GM23338 (cell line): ENCODE results near the gene MLX. TPM values are rescaled to one million over a fixed set of nuclear protein-coding genes. Genes with fewer than 3 reads are reported as not detected.

ENCODE experiments used
- ATAC-seq: fragments of 200-7000 bp; cut with Tn5 transposase; 3 replicates; pipeline ENCODE4 v1.9.1; 2020
- DNase-seq: peaks from one replicate; pipeline ENCODE4 v3.0.0-alpha.2; 2015; ENCODE audit warnings: low spot score
- H2AFZ ChIP-seq: fragments of 200-600 bp; sonication (generic); 2 replicates; pipeline ENCODE4 v1.8.0; 2016; ENCODE audit warnings: antibody characterized with exemption, mild to moderate bottlenecking, moderate library complexity
- H3F3A ChIP-seq: fragments of 200-600 bp; sonication (generic); replicated peaks from 2 replicates; pipeline ENCODE4 v1.8.0; 2017; ENCODE audit warnings: antibody characterized with exemption, mixed run types, low read depth
- H3K27ac ChIP-seq: fragments of 200-600 bp; sonication (generic); 2 replicates; pipeline ENCODE4 v1.6.1; 2016; ENCODE audit warnings: low read depth
- H3K27me3 ChIP-seq: fragments of 200-600 bp; sonication (generic); 2 replicates; pipeline ENCODE4 v1.8.0; 2016; ENCODE audit warnings: mild to moderate bottlenecking, mixed run types, moderate library complexity; ENCODE audit not compliant: insufficient read depth
- H3K36me3 ChIP-seq: fragments of 200-600 bp; sonication (generic); 2 replicates; pipeline ENCODE4 v1.8.0; 2016; ENCODE audit warnings: mild to moderate bottlenecking; ENCODE audit not compliant: insufficient read depth
- H3K4me1 ChIP-seq: fragments of 200-600 bp; sonication (generic); 2 replicates; pipeline ENCODE4 v1.8.0; 2016; ENCODE audit warnings: mild to moderate bottlenecking, moderate library complexity; ENCODE audit not compliant: insufficient read depth
- H3K4me2 ChIP-seq: fragments of 200-600 bp; sonication (generic); 2 replicates; pipeline ENCODE4 v1.7.1; 2017; ENCODE audit warnings: mixed run types
- H3K4me3 ChIP-seq: fragments of 200-600 bp; sonication (generic); 2 replicates; pipeline ENCODE4 v1.6.1; 2016; ENCODE audit warnings: mixed run types
- H3K79me2 ChIP-seq: fragments of 200-600 bp; sonication (generic); replicated peaks from 2 replicates; pipeline ENCODE4 v1.8.0; 2017; ENCODE audit warnings: mild to moderate bottlenecking; ENCODE audit not compliant: insufficient read depth
- H3K9me2 ChIP-seq: fragments of 200-600 bp; sonication (generic); 2 replicates; pipeline ENCODE4 v1.8.0; 2017; ENCODE audit not compliant: insufficient read depth
- H4K20me1 ChIP-seq: fragments of 200-600 bp; sonication (generic); replicated peaks from 2 replicates; pipeline ENCODE4 v1.8.0; 2017; ENCODE audit warnings: mild to moderate bottlenecking; ENCODE audit not compliant: insufficient read depth
- H3K27ac Mint-ChIP-seq: 2 replicates; pipeline ENCODE4 v1.8.0; 2020; ENCODE audit warnings: inconsistent platforms, mild to moderate bottlenecking, moderate library complexity, mixed read lengths
- H3K27me3 Mint-ChIP-seq: 3 replicates; pipeline ENCODE4 v1.8.0; 2022; ENCODE audit warnings: low read depth, mild to moderate bottlenecking, moderate library complexity, mixed read lengths, inconsistent platforms; ENCODE audit not compliant: insufficient read depth, poor library complexity
- H3K36me3 Mint-ChIP-seq: 3 replicates; pipeline ENCODE4 v1.8.0; 2021; ENCODE audit warnings: low read depth, mild to moderate bottlenecking, inconsistent platforms, moderate library complexity, mixed read lengths
- H3K4me1 Mint-ChIP-seq: 3 replicates; pipeline ENCODE4 v1.8.0; 2020; ENCODE audit warnings: mild to moderate bottlenecking, inconsistent platforms, mixed read lengths
- H3K4me3 Mint-ChIP-seq: 3 replicates; pipeline ENCODE4 v1.8.0; 2021; ENCODE audit warnings: moderate library complexity, mild to moderate bottlenecking, inconsistent platforms, mixed read lengths
- H3K9me3 Mint-ChIP-seq: 3 replicates; pipeline ENCODE4 v1.8.0; 2020; ENCODE audit warnings: moderate library complexity, mild to moderate bottlenecking, inconsistent platforms, mixed read lengths
- CREB1 ChIP-seq: fragments of 250-450 bp; sonication (Bioruptor Pico); IDR thresholded peaks from 2 replicates; pipeline ENCODE4 v1.5.0; 2020; ENCODE audit warnings: low read depth, mild to moderate bottlenecking, moderate library complexity
- EZH2phosphoT487 ChIP-seq: fragments of 200-600 bp; sonication (generic); IDR thresholded peaks from one replicate; pipeline ENCODE4 v1.8.1; 2018; ENCODE audit warnings: antibody characterized with exemption; ENCODE audit not compliant: unreplicated experiment
- JUNB ChIP-seq: IDR thresholded peaks from one replicate; pipeline ENCODE4 v1.6.1; 2016; ENCODE audit warnings: antibody characterized with exemption; ENCODE audit not compliant: unreplicated experiment
- NANOG ChIP-seq: IDR thresholded peaks from 2 replicates; pipeline ENCODE4 v1.6.1; 2016; ENCODE audit warnings: antibody characterized with exemption, borderline replicate concordance
- POLR2AphosphoS5 ChIP-seq: IDR thresholded peaks from 2 replicates; pipeline ENCODE4 v1.6.1; 2016; ENCODE audit warnings: antibody characterized with exemption, low read depth
- ZNF331 ChIP-seq: fragments of 250-450 bp; sonication (Bioruptor Pico); IDR thresholded peaks from 2 replicates; pipeline ENCODE4 v1.5.0; 2020; ENCODE audit warnings: low read depth, mild to moderate bottlenecking, moderate library complexity
- polyA plus RNA-seq: library from polyadenylated mRNA; unstranded; fragments of >200 nt; fragmentation: Nextera tagmentation; extraction: Ambion mirVana; gene quantifications from 2 replicates; pipeline ENCODE4 v1.2.1, GENCODE V29; 2016
- total RNA-seq: library from RNA; depleted of rRNA; stranded (reverse); fragments of >200 nt; shearing (Covaris generic); gene quantifications from 2 replicates; pipeline ENCODE4 v1.2.3, GENCODE V29; 2014
- TF ChIP-seq, protein P1 (sequence below): fragments of 250-450 bp; sonication (Bioruptor Pico); IDR thresholded peaks from 2 replicates; pipeline ENCODE4 v1.5.0; 2020; ENCODE audit warnings: mild to moderate bottlenecking, moderate library complexity
- TF ChIP-seq, protein P2 (sequence below), 2 experiments: fragments of 200-600 bp in 1 of 2; sonication (generic) in 1 of 2; conservative IDR thresholded peaks; 2 replicates each; pipeline versions ENCODE4 v1.5.1 to v1.6.1; 2016 to 2017; ENCODE audit warnings: antibody characterized with exemption in 2 of 2, low read depth in 2 of 2, mild to moderate bottlenecking in 2 of 2, moderate library complexity in 1 of 2

The MLX gene
- total and polyA plus RNA-seq, 2 experiments from 2014 or later, result 33.2 to 34.1 TPM

DNA sequence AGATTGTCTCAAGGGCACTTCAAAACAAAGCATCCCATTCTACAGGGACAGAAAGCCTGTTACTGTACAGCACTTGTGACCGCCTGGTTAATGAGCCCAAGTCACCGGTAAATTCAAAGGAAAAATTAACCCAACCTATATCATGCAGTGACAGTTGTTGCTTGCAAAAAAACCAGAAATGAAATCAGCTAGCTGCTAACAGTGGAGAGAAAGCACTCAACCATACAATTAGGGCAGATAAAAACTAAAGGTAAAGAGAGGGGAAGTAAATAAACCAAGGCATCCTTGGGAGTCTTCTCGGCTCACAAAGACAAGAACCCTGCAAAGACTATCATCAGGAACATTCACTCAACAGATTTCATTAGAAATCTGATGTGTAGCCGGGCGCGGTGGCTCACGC, 36.4 kb downstream of the MLX start (continued):
- TF ChIP-seq, protein P1, sequence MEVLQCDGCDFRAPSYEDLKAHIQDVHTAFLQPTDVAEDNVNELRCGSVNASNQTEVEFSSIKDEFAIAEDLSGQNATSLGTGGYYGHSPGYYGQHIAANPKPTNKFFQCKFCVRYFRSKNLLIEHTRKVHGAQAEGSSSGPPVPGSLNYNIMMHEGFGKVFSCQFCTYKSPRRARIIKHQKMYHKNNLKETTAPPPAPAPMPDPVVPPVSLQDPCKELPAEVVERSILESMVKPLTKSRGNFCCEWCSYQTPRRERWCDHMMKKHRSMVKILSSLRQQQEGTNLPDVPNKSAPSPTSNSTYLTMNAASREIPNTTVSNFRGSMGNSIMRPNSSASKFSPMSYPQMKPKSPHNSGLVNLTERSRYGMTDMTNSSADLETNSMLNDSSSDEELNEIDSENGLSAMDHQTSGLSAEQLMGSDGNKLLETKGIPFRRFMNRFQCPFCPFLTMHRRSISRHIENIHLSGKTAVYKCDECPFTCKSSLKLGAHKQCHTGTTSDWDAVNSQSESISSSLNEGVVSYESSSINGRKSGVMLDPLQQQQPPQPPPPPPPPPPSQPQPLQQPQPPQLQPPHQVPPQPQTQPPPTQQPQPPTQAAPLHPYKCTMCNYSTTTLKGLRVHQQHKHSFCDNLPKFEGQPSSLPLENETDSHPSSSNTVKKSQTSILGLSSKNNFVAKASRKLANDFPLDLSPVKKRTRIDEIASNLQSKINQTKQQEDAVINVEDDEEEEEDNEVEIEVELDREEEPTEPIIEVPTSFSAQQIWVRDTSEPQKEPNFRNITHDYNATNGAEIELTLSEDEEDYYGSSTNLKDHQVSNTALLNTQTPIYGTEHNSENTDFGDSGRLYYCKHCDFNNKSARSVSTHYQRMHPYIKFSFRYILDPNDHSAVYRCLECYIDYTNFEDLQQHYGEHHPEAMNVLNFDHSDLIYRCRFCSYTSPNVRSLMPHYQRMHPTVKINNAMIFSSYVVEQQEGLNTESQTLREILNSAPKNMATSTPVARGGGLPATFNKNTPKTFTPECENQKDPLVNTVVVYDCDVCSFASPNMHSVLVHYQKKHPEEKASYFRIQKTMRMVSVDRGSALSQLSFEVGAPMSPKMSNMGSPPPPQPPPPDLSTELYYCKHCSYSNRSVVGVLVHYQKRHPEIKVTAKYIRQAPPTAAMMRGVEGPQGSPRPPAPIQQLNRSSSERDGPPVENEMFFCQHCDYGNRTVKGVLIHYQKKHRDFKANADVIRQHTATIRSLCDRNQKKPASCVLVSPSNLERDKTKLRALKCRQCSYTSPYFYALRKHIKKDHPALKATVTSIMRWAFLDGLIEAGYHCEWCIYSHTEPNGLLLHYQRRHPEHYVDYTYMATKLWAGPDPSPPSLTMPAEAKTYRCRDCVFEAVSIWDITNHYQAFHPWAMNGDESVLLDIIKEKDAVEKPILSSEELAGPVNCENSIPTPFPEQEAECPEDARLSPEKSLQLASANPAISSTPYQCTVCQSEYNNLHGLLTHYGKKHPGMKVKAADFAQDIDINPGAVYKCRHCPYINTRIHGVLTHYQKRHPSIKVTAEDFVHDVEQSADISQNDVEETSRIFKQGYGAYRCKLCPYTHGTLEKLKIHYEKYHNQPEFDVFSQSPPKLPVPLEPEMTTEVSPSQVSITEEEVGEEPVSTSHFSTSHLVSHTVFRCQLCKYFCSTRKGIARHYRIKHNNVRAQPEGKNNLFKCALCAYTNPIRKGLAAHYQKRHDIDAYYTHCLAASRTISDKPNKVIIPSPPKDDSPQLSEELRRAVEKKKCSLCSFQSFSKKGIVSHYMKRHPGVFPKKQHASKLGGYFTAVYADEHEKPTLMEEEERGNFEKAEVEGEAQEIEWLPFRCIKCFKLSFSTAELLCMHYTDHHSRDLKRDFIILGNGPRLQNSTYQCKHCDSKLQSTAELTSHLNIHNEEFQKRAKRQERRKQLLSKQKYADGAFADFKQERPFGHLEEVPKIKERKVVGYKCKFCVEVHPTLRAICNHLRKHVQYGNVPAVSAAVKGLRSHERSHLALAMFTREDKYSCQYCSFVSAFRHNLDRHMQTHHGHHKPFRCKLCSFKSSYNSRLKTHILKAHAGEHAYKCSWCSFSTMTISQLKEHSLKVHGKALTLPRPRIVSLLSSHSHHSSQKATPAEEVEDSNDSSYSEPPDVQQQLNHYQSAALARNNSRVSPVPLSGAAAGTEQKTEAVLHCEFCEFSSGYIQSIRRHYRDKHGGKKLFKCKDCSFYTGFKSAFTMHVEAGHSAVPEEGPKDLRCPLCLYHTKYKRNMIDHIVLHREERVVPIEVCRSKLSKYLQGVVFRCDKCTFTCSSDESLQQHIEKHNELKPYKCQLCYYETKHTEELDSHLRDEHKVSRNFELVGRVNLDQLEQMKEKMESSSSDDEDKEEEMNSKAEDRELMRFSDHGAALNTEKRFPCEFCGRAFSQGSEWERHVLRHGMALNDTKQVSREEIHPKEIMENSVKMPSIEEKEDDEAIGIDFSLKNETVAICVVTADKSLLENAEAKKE (CRISPR knock-in tag), result no peak
- no peak for TF ChIP-seq CREB1 (CRISPR knock-in tag)
- TF ChIP-seq EZH2phosphoT487, result no peak
- no peak for TF ChIP-seq JUNB

DNA sequence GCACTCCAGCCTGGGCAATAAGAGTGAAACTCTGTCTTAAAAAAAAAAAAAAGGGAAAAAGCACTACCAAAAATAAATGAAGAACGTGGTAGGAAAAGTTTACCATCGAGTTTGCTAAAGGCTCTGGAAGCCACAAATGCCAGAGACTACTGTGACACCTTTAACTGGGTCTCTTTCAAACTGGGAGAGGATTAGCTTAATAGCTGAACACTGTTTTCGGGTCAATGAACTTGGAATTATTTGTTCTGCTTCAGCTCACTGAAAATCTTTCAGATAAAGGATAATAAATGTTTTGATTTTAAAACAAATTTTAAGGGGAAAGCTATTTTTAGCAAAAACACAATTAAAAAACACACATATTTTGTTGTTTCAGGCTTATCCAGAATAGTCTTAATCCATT, 40.9 kb downstream of the MLX start:
- DNase-seq (no peak), ATAC-seq (no peak)
- Histone ChIP-seq H3K4me2 (peak overlapping the region; percentile 100), H3K36me3 (peaks cover 11% of the 10 kb centered on the region; the same call in 1 of the 2 replicates), H3K9me2 (no peaks in the 10 kb centered on the region), H3K27ac (no peak overlapping the region), H3K4me3 (peak overlapping the region; percentile 99), H3K79me2 (peaks cover 72% of the 10 kb centered on the region), H4K20me1 (peaks cover 42% of the 10 kb centered on the region), H3K4me1 (peaks cover 18% of the 10 kb centered on the region), H3F3A (peaks cover 9% of the 10 kb centered on the region; the same call in 1 of the 2 replicates), H2AFZ (no peak overlapping the region), H3K27me3 (no peaks in the 10 kb centered on the region)
- no peaks in the 10 kb centered on the region; the same call in 2 of the 3 replicates for H3K9me3 Mint-ChIP-seq
- peaks cover 6% of the 10 kb centered on the region; the same call in 2 of the 3 replicates for H3K4me1 Mint-ChIP-seq
- TF ChIP-seq ZNF331 (CRISPR knock-in tag) (no peak), POLR2AphosphoS5 (no peak), NANOG (no peak), EZH2phosphoT487 (no peak)
- TF ChIP-seq, protein P2, sequence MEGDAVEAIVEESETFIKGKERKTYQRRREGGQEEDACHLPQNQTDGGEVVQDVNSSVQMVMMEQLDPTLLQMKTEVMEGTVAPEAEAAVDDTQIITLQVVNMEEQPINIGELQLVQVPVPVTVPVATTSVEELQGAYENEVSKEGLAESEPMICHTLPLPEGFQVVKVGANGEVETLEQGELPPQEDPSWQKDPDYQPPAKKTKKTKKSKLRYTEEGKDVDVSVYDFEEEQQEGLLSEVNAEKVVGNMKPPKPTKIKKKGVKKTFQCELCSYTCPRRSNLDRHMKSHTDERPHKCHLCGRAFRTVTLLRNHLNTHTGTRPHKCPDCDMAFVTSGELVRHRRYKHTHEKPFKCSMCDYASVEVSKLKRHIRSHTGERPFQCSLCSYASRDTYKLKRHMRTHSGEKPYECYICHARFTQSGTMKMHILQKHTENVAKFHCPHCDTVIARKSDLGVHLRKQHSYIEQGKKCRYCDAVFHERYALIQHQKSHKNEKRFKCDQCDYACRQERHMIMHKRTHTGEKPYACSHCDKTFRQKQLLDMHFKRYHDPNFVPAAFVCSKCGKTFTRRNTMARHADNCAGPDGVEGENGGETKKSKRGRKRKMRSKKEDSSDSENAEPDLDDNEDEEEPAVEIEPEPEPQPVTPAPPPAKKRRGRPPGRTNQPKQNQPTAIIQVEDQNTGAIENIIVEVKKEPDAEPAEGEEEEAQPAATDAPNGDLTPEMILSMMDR (conservative IDR thresholded peaks at IDR 0.05; ENCODE audit: low read depth in 2 of 2), result no peak
- H3K4me3 Mint-ChIP-seq, result peak overlapping the region; percentile 97
- H3K36me3 Mint-ChIP-seq, result peaks cover 19% of the 10 kb centered on the region
- H3K27me3 Mint-ChIP-seq, result peaks cover 4% of the 10 kb centered on the region
- H3K27ac Mint-ChIP-seq, result no peak overlapping the region
